Fibroblast of lung (primary cell): Measurements from ENCODE around the gene OR4D9. TPM values are rescaled to one million over a fixed set of nuclear protein-coding genes. Genes with fewer than 3 reads are reported as not detected.

ENCODE experiments used
- DNase-seq, 2 donors: peaks; one replicate each; pipeline versions ENCODE4 v3.0.0 to v3.0.0-alpha.2; 2010; ENCODE audit warnings: low read depth in 2 of 2
- H2AFZ ChIP-seq: 2 replicates; pipeline ENCODE4 v1.5.1; 2012; ENCODE audit warnings: low read length, control low read depth, inconsistent platforms
- H3K27ac ChIP-seq: 2 replicates; pipeline ENCODE4 v1.5.1; 2011; ENCODE audit warnings: low read length, control low read depth; ENCODE audit not compliant: insufficient read depth
- H3K27me3 ChIP-seq: 2 replicates; pipeline ENCODE4 v1.5.1; 2011; ENCODE audit warnings: mild to moderate bottlenecking, low read length; ENCODE audit not compliant: control insufficient read depth, insufficient read depth
- H3K36me3 ChIP-seq: 2 replicates; pipeline ENCODE4 v1.5.1; 2011; ENCODE audit warnings: low read length; ENCODE audit not compliant: control insufficient read depth, insufficient read depth
- H3K4me1 ChIP-seq: 2 replicates; pipeline ENCODE4 v1.5.1; 2011; ENCODE audit warnings: low read length; ENCODE audit not compliant: control insufficient read depth, insufficient read depth; ENCODE audit errors: extremely low read depth
- H3K4me2 ChIP-seq: 2 replicates; pipeline ENCODE4 v1.5.1; 2011; ENCODE audit warnings: low read length, control low read depth; ENCODE audit not compliant: insufficient read depth; ENCODE audit errors: extremely low read depth
- H3K4me3 ChIP-seq, 4 experiments: fragments of 200-600 bp in 1 of 4; sonication (generic) in 1 of 4; replicated peaks in 1 of 4; 2 replicates each; pipeline ENCODE4 v1.5.1; 2011 to 2016; ENCODE audit warnings: low read length in 4 of 4, low read depth in 3 of 4, mild to moderate bottlenecking in 3 of 4, control low read depth in 2 of 4, inconsistent platforms in 1 of 4, mixed read lengths in 1 of 4; ENCODE audit not compliant: insufficient read depth in 1 of 4; ENCODE audit errors: control extremely low read depth in 1 of 4
- H3K79me2 ChIP-seq: 2 replicates; pipeline ENCODE4 v1.5.1; 2012; ENCODE audit warnings: mild to moderate bottlenecking, low read length, inconsistent platforms; ENCODE audit not compliant: control insufficient read depth, insufficient read depth
- H3K9ac ChIP-seq: 2 replicates; pipeline ENCODE4 v1.5.1; 2011; ENCODE audit warnings: mild to moderate bottlenecking, low read length, control low read depth; ENCODE audit not compliant: insufficient read depth
- H3K9me3 ChIP-seq: 2 replicates; pipeline ENCODE4 v1.5.1; 2012; ENCODE audit warnings: low read depth, low read length; ENCODE audit not compliant: control insufficient read depth, insufficient read depth
- H4K20me1 ChIP-seq: 2 replicates; pipeline ENCODE4 v1.5.1; 2011; ENCODE audit warnings: low read length; ENCODE audit not compliant: control insufficient read depth, insufficient read depth; ENCODE audit errors: extremely low read depth
- EZH2 ChIP-seq: IDR thresholded peaks from 2 replicates; pipeline ENCODE4 v1.5.1; 2012; ENCODE audit warnings: low read length, control low read depth, mild to moderate bottlenecking; ENCODE audit errors: missing control alignments
- polyA plus RNA-seq, 2 donors: library from polyadenylated mRNA; depleted of rRNA in 1 of 2; stranded (reverse) in 1 of 2; unstranded in 1 of 2; fragments of >200 nt; gene quantifications; 2 replicates each; pipeline ENCODE4 v1.2.1, GENCODE V29; 2011 to 2012; ENCODE audit warnings: missing spikeins in 1 of 2
- total RNA-seq: library from RNA; depleted of rRNA; stranded (reverse); fragments of >200 nt; gene quantifications from 2 replicates; pipeline ENCODE4 v1.2.1, GENCODE V29; 2014
- TF ChIP-seq, protein P1 (sequence below), 2 donors: IDR thresholded peaks in 1 of 2; conservative IDR thresholded peaks in 1 of 2; 1 replicate in 1 of 2; 2 replicates in 1 of 2; pipeline ENCODE4 v1.5.1; 2011 to 2012; ENCODE audit warnings: low read length in 2 of 2, control low read depth in 1 of 2, inconsistent platforms in 1 of 2, low read depth in 1 of 2, mild to moderate bottlenecking in 1 of 2

Gene OR4D9
- total and polyA plus RNA-seq, 2 donors (not counting 1 experiment from before 2014, with no cell fraction given): not detected

DNA sequence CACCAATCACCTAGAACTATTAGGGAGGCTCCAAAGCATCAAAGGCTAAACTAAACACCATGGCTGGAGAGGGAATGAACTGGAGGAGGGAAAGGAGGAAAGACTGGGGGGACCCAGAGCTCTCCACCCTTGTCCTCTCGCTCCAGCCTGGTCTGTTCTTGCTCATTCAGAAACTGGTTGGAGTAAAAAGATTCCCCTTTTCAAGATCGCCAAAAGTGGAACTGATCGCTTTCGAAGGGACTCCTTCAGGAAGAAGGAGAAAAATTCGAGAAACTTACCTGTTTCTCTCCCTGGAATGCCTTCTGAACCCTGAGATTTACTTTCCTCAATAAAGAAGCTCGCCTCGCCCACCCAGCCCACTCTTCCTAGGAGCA lies 46.9 kb downstream of the OR4D9 start:
- H3K79me2 ChIP-seq: no peaks in the 10 kb centered on the region
- peak overlapping the region in 1 of 4 experiments; percentile 44 for H3K4me3 ChIP-seq
- no peak overlapping the region for H3K27ac ChIP-seq
- no peaks in the 10 kb centered on the region for H3K36me3 ChIP-seq
- no peaks in the 10 kb centered on the region for H3K27me3 ChIP-seq
- no peak overlapping the region for H3K9ac ChIP-seq
- no peak overlapping the region for H3K4me2 ChIP-seq
- TF ChIP-seq, protein P1, sequence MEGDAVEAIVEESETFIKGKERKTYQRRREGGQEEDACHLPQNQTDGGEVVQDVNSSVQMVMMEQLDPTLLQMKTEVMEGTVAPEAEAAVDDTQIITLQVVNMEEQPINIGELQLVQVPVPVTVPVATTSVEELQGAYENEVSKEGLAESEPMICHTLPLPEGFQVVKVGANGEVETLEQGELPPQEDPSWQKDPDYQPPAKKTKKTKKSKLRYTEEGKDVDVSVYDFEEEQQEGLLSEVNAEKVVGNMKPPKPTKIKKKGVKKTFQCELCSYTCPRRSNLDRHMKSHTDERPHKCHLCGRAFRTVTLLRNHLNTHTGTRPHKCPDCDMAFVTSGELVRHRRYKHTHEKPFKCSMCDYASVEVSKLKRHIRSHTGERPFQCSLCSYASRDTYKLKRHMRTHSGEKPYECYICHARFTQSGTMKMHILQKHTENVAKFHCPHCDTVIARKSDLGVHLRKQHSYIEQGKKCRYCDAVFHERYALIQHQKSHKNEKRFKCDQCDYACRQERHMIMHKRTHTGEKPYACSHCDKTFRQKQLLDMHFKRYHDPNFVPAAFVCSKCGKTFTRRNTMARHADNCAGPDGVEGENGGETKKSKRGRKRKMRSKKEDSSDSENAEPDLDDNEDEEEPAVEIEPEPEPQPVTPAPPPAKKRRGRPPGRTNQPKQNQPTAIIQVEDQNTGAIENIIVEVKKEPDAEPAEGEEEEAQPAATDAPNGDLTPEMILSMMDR (conservative IDR thresholded peaks at IDR 0.05 in 1 of 2, IDR thresholded peaks at IDR 0.05 in 1 of 2; ENCODE audit: low read depth in 1 of 2, low read length in 2 of 2): no peak
- no peak for TF ChIP-seq EZH2
- H3K4me1 ChIP-seq: no peaks in the 10 kb centered on the region
- no peaks in the 10 kb centered on the region for H3K9me3 ChIP-seq
- H4K20me1 ChIP-seq: no peaks in the 10 kb centered on the region
- DNase-seq: no peak
- H2AFZ ChIP-seq: no peak overlapping the region

DNA sequence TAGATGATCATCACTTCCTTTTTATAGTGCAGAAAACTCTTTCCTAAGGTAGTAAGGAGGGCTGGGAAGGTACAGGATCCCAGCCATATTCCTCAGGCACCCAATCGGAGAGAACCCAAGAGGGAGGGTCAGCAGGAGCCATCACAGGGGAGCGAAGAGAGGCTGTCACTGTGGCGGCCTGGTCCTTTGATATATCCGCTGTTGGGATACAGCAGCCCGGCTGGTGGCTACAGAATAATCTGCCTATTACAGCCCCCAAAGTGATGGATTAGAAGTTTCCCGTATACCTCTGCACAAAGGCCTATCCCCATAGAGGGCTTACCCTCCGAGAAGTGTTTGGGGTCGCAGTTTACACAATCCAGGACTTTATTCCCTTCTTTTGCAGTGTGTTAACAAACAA lies 48.5 kb downstream of the OR4D9 start:
- Histone ChIP-seq H3K27me3 (no peaks in the 10 kb centered on the region), H3K4me1 (no peaks in the 10 kb centered on the region), H3K4me3 (peak overlapping the region in 2 of 4 experiments; percentile 81 to 100), H3K79me2 (no peaks in the 10 kb centered on the region), H4K20me1 (no peaks in the 10 kb centered on the region), H2AFZ (no peak overlapping the region), H3K9ac (no peak overlapping the region), H3K9me3 (no peaks in the 10 kb centered on the region), H3K36me3 (no peaks in the 10 kb centered on the region), H3K27ac (no peak overlapping the region), H3K4me2 (peak overlapping the region; percentile 33)
- no peak for DNase-seq
- no peak for TF ChIP-seq EZH2
- TF ChIP-seq, protein P1 (conservative IDR thresholded peaks at IDR 0.05 in 1 of 2, IDR thresholded peaks at IDR 0.05 in 1 of 2; ENCODE audit: low read depth in 1 of 2, low read length in 2 of 2): no peak

DNA sequence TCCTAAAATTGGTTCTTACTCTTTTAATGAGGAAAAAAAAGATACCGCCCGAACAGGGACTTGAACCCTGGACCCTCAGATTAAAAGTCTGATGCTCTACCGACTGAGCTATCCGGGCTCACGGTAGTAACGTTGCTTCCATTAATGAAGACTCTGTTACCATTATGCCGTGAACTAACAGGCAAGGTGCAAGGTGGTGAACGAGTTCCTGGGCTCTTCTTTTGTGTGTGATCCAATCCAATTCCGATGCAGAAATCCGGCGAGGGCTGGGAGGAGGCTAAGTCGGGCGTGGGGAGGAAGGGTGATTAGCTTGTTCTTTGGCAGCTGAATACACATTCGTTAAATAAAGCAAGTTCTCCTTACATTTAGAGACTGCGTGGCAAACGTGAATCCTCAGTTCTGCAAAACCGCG lies 49.0 kb downstream of the OR4D9 start:
- Histone ChIP-seq H4K20me1 (no peaks in the 10 kb centered on the region), H3K4me3 (peak overlapping the region; percentile 79 to 100 (median 84)), H3K9me3 (no peaks in the 10 kb centered on the region), H3K36me3 (no peaks in the 10 kb centered on the region), H3K27me3 (no peaks in the 10 kb centered on the region), H3K27ac (peak overlapping the region; percentile 60), H3K9ac (peak overlapping the region; percentile 68), H2AFZ (peak overlapping the region; percentile 97), H3K79me2 (no peaks in the 10 kb centered on the region), H3K4me1 (no peaks in the 10 kb centered on the region), H3K4me2 (peak overlapping the region; percentile 95)
- TF ChIP-seq, protein P1 (conservative IDR thresholded peaks at IDR 0.05 in 1 of 2, IDR thresholded peaks at IDR 0.05 in 1 of 2; ENCODE audit: low read depth in 1 of 2, low read length in 2 of 2): no peak
- no peak for TF ChIP-seq EZH2
- DNase-seq: peak; percentile 76 to 78
